Activated CD4-positive, alpha-beta T cell treated with anti-CD3 and anti-CD28 coated beads, Interleukin-2, amount 50 U/mL, for 4 hours (primary cell): ENCODE results near the gene CEBPG.

ENCODE experiments used
- DNase-seq, 2 experiments: peaks; one replicate each; pipeline ENCODE4 v3.0.0-alpha.2; 2020

The CEBPG gene

GRCh38 chr19:33397536-33398360, 24.2 kb downstream of the CEBPG start:
- no peak for DNase-seq

GRCh38 chr19:33398361-33399060, 25.0 kb downstream of the CEBPG start:
- DNase-seq, result no peak

- no peak for DNase-seq
Measured at GRCh38 chr19:33399081-33399744, 25.7 kb downstream of the CEBPG start.

- no peak for DNase-seq
Measured at GRCh38 chr19:33399745-33400681, 26.5 kb downstream of the CEBPG start.

- no peak for DNase-seq
Measured at GRCh38 chr19:33400856-33401682, 27.6 kb downstream of the CEBPG start.

GRCh38 chr19:33401683-33402420, 28.3 kb downstream of the CEBPG start:
- DNase-seq, result no peak

GRCh38 chr19:33402421-33403220, 29.1 kb downstream of the CEBPG start:
- DNase-seq, result no peak

- no peak for DNase-seq
Measured at GRCh38 chr19:33403221-33403972, 29.9 kb downstream of the CEBPG start.

GRCh38 chr19:33403973-33404304, 30.4 kb downstream of the CEBPG start:
- no peak for DNase-seq

GRCh38 chr19:33404506-33405253, 31.2 kb downstream of the CEBPG start:
- DNase-seq, result no peak

GRCh38 chr19:33405254-33405552, 31.7 kb downstream of the CEBPG start:
- no peak for DNase-seq

- no peak for DNase-seq
Measured at GRCh38 chr19:33405553-33406461, 32.3 kb downstream of the CEBPG start.

GRCh38 chr19:33406521-33407139, 33.1 kb downstream of the CEBPG start:
- DNase-seq, result peak; percentile 71 to 76

GRCh38 chr19:33407140-33407551, 33.6 kb downstream of the CEBPG start:
- DNase-seq, result no peak

- DNase-seq, result no peak
Measured at GRCh38 chr19:33407716-33408115, 34.2 kb downstream of the CEBPG start.

GRCh38 chr19:33408116-33408515, 34.6 kb downstream of the CEBPG start:
- no peak for DNase-seq
